GM12878 (cell line): Measurements from ENCODE around the gene DAGLA. TPM values are rescaled to one million over a fixed set of nuclear protein-coding genes. Genes with fewer than 3 reads are reported as not detected.

Experiments used
- ATAC-seq: fragments of 200-7000 bp; cut with Tn5 transposase; 3 replicates; pipeline ENCODE4 v1.9.1; 2020; ENCODE audit warnings: mild to moderate bottlenecking, moderate library complexity
- BruUV-seq: library from RNA; stranded (reverse); fragments of 400-500 nt; replicated peaks from 2 replicates; lab custom pipeline; 2021; lab: Mats Ljungman, UMichigan
- CTCF ChIA-PET: fragments of 300-600 bp; sonication (Branson Sonifier 250); formaldehyde crosslinking; extraction: SDS; loops from one replicate; lab custom pipeline; 2021; ENCODE audit warnings: inconsistent platforms; lab: Yijun Ruan, JAX
- POLR2A ChIA-PET: fragments of 350-600 bp; formaldehyde crosslinking; extraction: SDS; loops from one replicate; lab custom pipeline; 2021; ENCODE audit warnings: inconsistent platforms; lab: Charles Lee
- RAD21 ChIA-PET: fragments of 300-600 bp; sonication (Branson Sonifier 250); formaldehyde crosslinking; loops from one replicate; lab custom pipeline; 2023; ENCODE audit warnings: antibody characterized with exemption; ENCODE audit not compliant: unreplicated experiment; lab: Charles Lee
- SMC1A ChIA-PET: fragments of 300-600 bp; sonication (Branson Sonifier 250); formaldehyde crosslinking; loops from one replicate; lab custom pipeline; 2023; ENCODE audit not compliant: unreplicated experiment, uncharacterized antibody; lab: Charles Lee
- DNase-seq: peaks from one replicate; pipeline ENCODE4 v3.0.0-alpha.2; 2011; ENCODE audit warnings: low read depth, low spot score
- FAIRE-seq: peaks from 3 replicates; lab custom pipeline; 2011; peaks lifted over from hg19 to GRCh38; lab: Jason Lieb, UNC
- H2AFZ ChIP-seq: 2 replicates; pipeline ENCODE4 v1.6.0; 2011; ENCODE audit warnings: low read depth, low read length, control low read depth; ENCODE audit not compliant: control insufficient read depth
- H3K27ac ChIP-seq: 2 replicates; pipeline ENCODE4 v1.5.1; 2011; ENCODE audit warnings: control low read depth; ENCODE audit not compliant: control insufficient read depth, insufficient read depth
- H3K27me3 ChIP-seq, 2 experiments: replicated peaks in 1 of 2; 2 replicates each; pipeline versions ENCODE4 v1.6.0 to v1.6.1; 2011; ENCODE audit warnings: low read length in 1 of 2; ENCODE audit not compliant: control insufficient read depth in 2 of 2, insufficient read depth in 2 of 2
- H3K36me3 ChIP-seq, 2 experiments: 2 replicates each; pipeline ENCODE4 v1.5.1; 2011; ENCODE audit warnings: low read length in 1 of 2; ENCODE audit not compliant: control insufficient read depth in 2 of 2, insufficient read depth in 2 of 2
- H3K4me1 ChIP-seq: 2 replicates; pipeline ENCODE4 v1.6.1; 2011; ENCODE audit warnings: mild to moderate bottlenecking, low read length, moderate library complexity, mixed read lengths; ENCODE audit not compliant: control insufficient read depth, insufficient read depth
- H3K4me2 ChIP-seq: 2 replicates; pipeline ENCODE4 v1.6.0; 2011; ENCODE audit warnings: control low read depth; ENCODE audit not compliant: control insufficient read depth, insufficient read depth
- H3K4me3 ChIP-seq: fragments of 200-600 bp; sonication (generic); 2 replicates; pipeline ENCODE4 v1.5.1; 2016
- H3K79me2 ChIP-seq: 2 replicates; pipeline ENCODE4 v1.6.0; 2011; ENCODE audit warnings: low read length; ENCODE audit not compliant: control insufficient read depth, insufficient read depth
- H3K9ac ChIP-seq: 2 replicates; pipeline ENCODE4 v1.8.0; 2011; ENCODE audit warnings: low read length, control low read depth, mixed read lengths; ENCODE audit not compliant: control insufficient read depth, insufficient read depth
- H3K9me3 ChIP-seq: replicated peaks from 3 replicates; pipeline ENCODE4 v1.5.1; 2011; ENCODE audit warnings: mild to moderate bottlenecking, low read length; ENCODE audit not compliant: control insufficient read depth, insufficient read depth
- H4K20me1 ChIP-seq: 2 replicates; pipeline ENCODE4 v1.6.0; 2011; ENCODE audit not compliant: control insufficient read depth, insufficient read depth
- ATF7 ChIP-seq: fragments of 450-650 bp; IDR thresholded peaks from 2 replicates; pipeline ENCODE4 v1.6.1; 2016; ENCODE audit warnings: low read depth, mild to moderate bottlenecking
- ETV6 ChIP-seq, 2 experiments: fragments of 450-650 bp in 1 of 2; IDR thresholded peaks in 1 of 2; conservative IDR thresholded peaks in 1 of 2; 2 replicates each; pipeline ENCODE4 v1.6.1; 2014; ENCODE audit warnings: antibody characterized with exemption in 1 of 2, borderline replicate concordance in 1 of 2, low read depth in 1 of 2, mild to moderate bottlenecking in 1 of 2, moderate library complexity in 1 of 2
- IRF3 ChIP-seq: fragments of 450-650 bp; IDR thresholded peaks from 2 replicates; pipeline ENCODE4 v1.6.1; 2014; ENCODE audit warnings: mild to moderate bottlenecking
- PAX5 ChIP-seq: IDR thresholded peaks from 2 replicates; pipeline ENCODE4 v1.6.1; 2011; ENCODE audit warnings: low read depth, low read length, borderline replicate concordance
- RUNX3 ChIP-seq: IDR thresholded peaks from 2 replicates; pipeline ENCODE4 v1.6.1; 2012; ENCODE audit warnings: low read length, inconsistent platforms
- STAT3 ChIP-seq: IDR thresholded peaks from 2 replicates; pipeline ENCODE4 v1.6.1; 2011; ENCODE audit warnings: low read depth, low read length, improper control_type of control experiment
- WGBS: methylation state at CpG from one replicate; pipeline ENCODE4 v1.1.6; 2016; ENCODE audit warnings: low lambda C conversion rate; ENCODE audit not compliant: insufficient replicate concordance, insufficient coverage; ENCODE audit errors: missing lambda C conversion rate; 5-methylcytosine and 5-hydroxymethylcytosine counted together
- in situ Hi-C: fragments of 300-500 bp; cut with MboI; formaldehyde crosslinking; loops from 9 replicates; pipeline ENCODE4 v1.14.3; 2018; ENCODE audit warnings: mixed read lengths
- intact Hi-C: fragments of 100-400 bp; cut with micrococcal nuclease; formaldehyde crosslinking; loops from one replicate; pipeline ENCODE4 v1.14.2; 2022; ENCODE audit not compliant: unreplicated experiment
- polyA plus RNA-seq, 11 experiments: library from polyadenylated mRNA; depleted of rRNA in 4 of 11; unstranded in 6 of 11; stranded (reverse) in 5 of 11; fragments of >200 nt; fragmentation: Nextera tagmentation in 4 of 11; fragmentation: Illumina TruSeq in 1 of 11; extraction: Ambion mirVana in 4 of 11; extraction: Trizol in 1 of 11; gene quantifications; 1 replicate in 1 of 11; 2 replicates in 10 of 11; pipeline versions ENCODE4 v1.2.1 to v1.2.3, GENCODE V29; 2011 to 2016; ENCODE audit warnings: inconsistent platforms in 2 of 11, missing spikeins in 2 of 11, low read depth in 1 of 11
- total RNA-seq, 4 experiments: library from RNA; depleted of rRNA in 3 of 4; stranded (reverse); fragments of >200 nt in 3 of 4; fragmentation: Illumina TruSeq in 1 of 4; extraction: Trizol in 1 of 4; gene quantifications; 2 replicates each; pipeline versions ENCODE4 v1.2.1 to v1.2.3, GENCODE V29; 2013 to 2021

Gene DAGLA
- total and polyA plus RNA-seq, 10 of the 15 experiments (the other 5 are each of a cell fraction or from before 2014, with no cell fraction given) = 0.05 TPM; not detected in 9

GRCh38 chr11:61731952-61732675 is 51.9 kb downstream of the DAGLA start:
- SMC1A ChIA-PET = interaction anchor here (1.9 kb wide), 1 partner anchor 93 kb away, joined by 7 read pairs; no protein-coding TSS in a partner anchor
- CTCF ChIA-PET = interaction anchor here (1.5 to 2.1 kb wide), 2 partner anchors 17 to 56 kb away, joined by 8 to 16 read pairs; no protein-coding TSS in a partner anchor
- intact Hi-C loops = loop anchor here (2.0 to 10.0 kb wide), 2 partner anchors 51 to 257 kb away; partner anchors contain the start of gene DAGLA

More at GRCh38 chr11:61731952-61732675, 51.9 kb downstream of the DAGLA start:
- ATAC-seq = no peak
- Histone ChIP-seq H3K4me2 (no peak overlapping the region), H3K9ac (no peak overlapping the region), H3K27ac (no peak overlapping the region), H2AFZ (no peak overlapping the region), H3K9me3 (no peaks in the 10 kb centered on the region), H3K36me3 (no peaks in the 10 kb centered on the region), H3K4me3 (no peak overlapping the region), H4K20me1 (no peaks in the 10 kb centered on the region), H3K27me3 (no peaks in the 10 kb centered on the region; a peak in 1 of 4 replicates), H3K79me2 (no peaks in the 10 kb centered on the region), H3K4me1 (no peaks in the 10 kb centered on the region)
- in situ Hi-C loops = no loop called here
- no TSS peak for BruUV-seq
- FAIRE-seq = no peak
- ChIA-PET POLR2A (no interaction called here), RAD21 (interaction anchor here (0.8 kb wide), 1 partner anchor 65 kb away, joined by 3 read pairs; no protein-coding TSS in a partner anchor)
- TF ChIP-seq ATF7 (no peak), IRF3 (no peak), RUNX3 (no peak), PAX5 (no peak), STAT3 (no peak), ETV6 (conservative IDR thresholded peaks at IDR 0.05 in 1 of 2, IDR thresholded peaks at IDR 0.05 in 1 of 2; ENCODE audit: borderline replicate concordance in 1 of 2, low read depth in 1 of 2) (no peak)
- DNase-seq = no peak
- WGBS = 24% methylated on average over 8 of the region's 8 CpGs
